Medulla oblongata (tissue), 1 donor: ENCODE data around the gene KCTD3.

Experiments
- DNase-seq: peaks from one replicate; pipeline ENCODE4 v3.0.0-alpha.2; 2015; ENCODE audit errors: extremely low spot score

KCTD3 gene

DNA sequence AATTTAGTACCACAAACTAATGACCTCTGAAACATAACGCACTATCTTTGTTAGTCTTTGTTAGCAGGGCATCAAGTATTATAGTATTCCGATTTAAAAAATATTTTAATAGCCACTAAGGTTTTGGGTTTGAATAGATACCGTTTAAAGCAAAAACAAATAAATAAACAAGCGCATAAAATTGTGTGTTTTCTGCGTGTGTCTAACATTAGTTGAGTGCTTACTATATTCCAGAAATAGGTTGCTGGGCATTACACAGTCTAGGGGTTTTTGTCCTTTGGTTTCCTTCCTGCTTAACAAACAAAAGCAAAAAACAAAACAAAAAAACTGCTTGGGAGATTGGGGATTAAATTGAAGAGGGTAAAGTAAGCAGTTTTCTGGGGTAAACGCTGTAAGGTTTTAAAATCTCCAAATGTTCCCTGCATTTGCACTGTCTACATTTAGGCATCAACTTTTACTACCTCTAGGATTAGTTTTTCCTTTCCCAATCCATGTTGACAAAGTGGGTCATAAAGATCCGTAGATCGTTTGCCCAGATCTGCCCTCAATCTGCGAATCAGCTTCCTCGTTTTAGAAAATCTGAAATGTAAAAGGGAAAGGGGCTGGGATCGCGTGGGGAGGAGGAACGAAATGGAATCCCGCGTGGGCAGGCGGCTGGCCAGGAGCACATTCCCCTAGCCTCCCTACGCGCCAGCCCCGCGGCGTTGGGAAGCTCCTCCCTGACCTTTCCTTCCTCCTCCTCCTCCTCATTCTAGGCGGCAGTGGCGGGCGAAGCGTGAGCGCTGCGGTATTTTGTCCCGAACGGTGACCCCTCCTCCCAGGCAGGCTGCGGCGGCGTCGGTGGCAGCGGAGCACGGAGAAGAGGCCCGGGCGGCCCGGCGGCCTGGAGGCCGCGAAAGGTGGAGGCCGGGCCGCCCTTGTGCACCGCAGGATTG lies at the start of gene KCTD3:
Gene KCTD3 (plus strand): TSS at position 749 of the 935 bp plus-strand sequence. CDS start 382 bp downstream, outside the sequence.
- DNase-seq = peak; percentile 79

DNA sequence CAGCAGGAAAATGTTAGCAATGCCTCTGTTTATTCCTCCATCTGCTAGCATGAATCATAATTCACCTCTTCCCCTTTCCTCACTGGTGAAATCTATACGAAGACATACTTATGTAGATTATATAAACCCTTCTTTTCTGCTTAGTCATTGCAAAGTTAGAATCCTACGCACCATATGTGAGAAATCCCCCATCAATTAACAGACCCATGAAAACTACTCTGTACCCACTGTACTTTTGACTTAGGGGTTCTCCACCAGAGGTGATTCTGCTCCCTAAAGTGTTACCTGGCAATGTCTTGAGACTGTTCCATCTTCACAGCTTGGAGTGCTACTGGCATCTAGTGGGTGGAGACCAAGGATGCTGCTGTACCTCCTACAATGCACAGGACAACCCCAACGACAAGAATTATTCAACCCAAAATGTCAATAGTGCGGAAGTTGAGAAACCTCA lies 49.6 kb upstream of the KCTD3 start:
- DNase-seq = no peak

DNA sequence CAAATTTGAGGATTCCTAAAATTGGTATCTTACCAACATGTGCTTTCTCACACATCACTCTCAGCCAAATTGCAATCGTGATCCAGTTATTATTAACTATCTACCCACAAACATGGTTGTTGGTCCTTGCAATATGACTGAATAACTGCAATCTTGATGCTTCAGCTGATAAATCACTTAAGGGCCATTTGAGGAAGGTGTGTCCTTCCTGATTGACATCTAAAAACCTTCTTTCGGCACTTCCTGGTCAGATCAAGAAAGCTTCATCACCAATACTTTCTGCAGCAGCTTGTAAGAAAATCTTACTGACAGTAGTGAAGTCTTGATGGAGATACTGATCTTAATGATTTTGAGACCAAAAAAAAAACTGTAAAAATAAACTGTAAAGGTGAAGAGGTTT lies 48.5 kb upstream of the KCTD3 start:
- no peak for DNase-seq

DNA sequence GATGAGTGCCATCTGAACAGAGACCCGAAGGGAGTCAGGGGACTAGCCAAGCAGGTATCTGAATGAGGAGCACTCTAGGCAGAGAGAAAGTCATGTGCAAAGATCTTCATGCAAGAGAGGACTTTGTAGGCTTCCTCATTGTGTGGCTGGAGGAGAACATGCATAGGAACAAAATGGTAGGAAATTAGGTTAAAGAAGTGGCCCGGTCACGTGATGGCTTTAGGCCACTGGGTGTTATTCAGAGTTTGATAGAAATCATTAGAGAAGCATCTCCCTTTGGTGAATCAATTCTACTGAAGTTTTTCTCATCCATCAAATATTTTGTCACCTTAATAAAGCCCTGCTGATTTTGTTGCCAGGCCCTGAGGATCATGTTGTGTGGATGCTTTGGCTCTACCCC lies 45.8 kb upstream of the KCTD3 start:
- no peak for DNase-seq

DNA sequence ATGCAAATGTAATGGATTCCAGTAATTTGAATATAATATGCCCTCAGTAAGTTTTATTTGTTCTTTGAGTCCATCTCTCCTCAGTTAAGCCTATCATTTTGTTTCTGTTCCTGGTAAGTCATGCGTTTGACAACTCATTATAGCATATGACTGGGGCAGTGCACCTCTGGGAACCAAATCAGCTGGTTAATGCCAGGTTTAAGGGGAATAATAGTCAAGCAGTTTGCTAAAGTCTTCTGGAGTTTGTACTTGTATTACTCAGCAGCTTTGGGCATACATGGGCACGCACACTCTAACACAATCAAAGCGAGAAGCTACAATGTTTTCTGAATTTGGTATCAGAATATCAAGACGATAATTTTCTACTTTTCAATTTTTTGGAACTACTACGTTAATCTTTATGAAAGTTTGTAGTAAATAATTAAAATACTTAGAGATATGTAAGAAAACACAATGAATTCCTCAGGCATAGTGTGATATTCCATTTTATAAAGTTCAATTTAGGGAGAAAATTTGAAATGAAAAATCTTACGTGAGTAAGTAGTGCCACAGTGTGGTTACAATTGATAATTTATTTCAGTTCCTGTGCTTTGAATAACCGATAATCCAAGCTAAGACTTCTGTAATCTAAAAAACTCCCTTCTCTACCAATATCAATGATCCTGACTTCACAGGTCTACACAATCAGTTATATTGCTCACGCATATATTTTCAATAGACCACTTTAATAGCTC lies 43.8 kb upstream of the KCTD3 start:
- DNase-seq = no peak

DNA sequence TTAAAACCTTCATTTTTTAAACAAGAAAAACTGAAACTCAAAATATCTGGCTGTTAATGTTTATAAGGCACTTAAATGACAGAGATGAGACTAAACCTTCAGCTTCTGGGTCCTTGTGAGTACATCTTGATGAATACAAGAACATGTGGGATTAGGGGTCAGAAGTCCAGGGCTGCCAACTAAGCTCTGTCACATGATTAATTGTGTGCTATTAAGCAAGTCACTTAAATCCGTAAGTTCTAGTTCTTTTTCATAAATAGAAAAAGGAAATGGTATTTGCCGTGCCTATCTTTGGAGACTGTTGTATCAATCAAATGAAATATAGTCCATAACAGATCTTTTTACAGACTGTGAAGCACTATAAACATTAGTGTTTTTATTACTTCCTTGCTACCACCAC lies 43.2 kb upstream of the KCTD3 start:
- DNase-seq = no peak

DNA sequence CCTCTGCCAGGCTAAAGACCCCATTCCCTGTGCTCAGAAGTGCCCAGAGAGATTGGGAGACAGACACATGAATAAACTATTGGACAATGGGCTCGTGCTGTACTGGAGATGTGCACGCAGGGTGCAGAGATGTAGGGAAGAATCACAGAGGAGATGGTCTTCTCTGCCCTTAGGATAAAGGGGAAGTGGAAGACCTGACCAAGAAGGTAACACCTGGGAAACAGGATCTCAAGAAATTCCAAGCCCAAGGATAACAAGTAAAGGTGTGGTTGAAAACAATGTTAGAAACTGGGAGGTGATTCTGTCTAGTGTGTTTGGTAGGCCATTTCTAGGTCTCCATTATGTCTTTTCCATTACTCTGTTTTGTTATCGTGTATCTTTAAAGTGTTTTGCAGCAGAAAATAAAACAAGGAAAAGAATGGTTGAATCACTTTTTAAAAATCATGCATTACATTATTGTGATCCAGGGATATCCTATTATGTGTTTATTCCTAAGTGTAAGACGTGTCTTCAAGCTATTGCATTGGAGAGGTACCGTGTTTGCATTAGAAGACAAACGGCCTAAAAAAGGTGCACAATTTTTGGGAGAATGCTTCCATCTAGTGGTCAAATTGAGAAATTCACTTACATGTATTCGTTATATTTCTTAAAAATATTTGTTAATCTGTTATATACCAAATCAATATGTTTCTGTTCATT lies 40.8 kb upstream of the KCTD3 start:
- DNase-seq = peak; percentile 66

DNA sequence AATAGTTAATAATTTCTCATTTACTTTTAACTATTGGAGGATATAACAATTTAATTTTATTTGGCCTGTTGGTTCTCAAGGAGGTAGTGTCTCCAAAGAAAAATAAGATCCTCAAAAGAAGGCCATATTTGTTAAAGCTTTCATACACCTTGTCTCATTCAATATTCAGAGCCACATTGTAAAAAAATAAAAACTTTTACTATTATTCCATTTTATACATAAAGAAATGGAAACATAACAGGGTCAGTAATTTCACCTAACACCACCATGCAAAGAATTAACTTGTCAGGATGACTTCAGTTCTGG lies 40.3 kb upstream of the KCTD3 start:
- DNase-seq = no peak

DNA sequence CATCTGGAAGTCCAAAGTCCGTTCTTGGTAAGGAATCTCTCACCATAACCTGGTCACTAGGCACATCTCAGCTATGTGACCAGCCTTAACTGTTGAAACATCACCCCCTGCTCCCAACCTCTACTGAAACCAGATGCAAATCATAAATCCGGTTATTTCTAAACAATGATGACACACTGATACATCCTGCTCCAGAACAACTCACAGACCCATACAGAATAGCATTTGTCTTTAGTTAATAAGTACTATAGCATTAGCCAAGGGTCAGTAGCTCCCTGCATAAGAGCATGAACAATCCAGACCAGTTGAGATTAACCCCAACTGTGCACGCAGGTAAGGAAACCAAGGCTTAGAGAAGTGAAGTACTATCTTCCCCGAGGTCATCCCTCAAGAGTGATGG lies 38.0 kb upstream of the KCTD3 start:
- no peak for DNase-seq

DNA sequence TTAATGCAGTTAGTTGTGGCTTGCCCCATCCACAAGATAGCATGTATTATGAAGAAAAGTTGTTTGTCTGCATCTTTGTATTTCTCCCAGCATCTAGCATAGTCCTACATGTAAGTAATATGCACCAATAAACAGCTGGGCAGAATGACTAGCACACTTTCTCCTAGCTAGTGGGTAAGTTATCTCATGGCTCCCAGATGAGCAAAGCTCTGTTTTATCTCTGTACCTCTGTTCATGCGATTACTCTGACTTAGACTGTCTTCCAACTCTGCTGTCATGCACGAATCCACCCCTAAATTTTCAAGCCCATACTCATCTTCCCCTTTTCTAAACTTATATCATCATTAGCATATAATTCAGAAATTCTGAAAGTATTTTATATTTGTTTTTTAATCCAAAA lies 37.5 kb upstream of the KCTD3 start:
- no peak for DNase-seq

DNA sequence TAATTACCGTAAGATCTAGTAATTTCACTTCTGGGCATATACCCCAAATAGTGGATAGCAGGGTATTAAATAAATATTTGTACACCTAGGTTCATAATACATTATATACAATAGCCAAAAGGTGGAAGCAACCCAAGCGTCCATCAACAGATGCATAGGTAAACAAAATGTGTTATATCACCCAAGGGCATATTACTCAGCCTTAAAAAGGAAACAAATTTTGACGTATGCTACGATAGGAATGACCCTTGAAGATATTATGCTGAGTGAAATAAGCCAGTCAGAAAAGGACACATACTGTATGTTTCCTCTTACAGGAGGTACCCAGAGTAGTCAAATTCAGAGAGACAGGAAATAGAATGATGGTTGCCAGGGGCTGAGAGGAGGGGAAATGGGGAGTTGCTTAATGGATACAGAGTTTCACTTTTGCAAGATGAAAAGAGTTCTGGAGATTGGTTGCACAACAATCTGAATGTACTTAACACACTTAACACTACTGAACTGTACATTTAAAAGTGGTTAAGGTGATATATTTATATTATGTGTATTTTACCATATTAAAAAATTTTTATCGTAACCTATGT lies 36.6 kb upstream of the KCTD3 start:
- no peak for DNase-seq

DNA sequence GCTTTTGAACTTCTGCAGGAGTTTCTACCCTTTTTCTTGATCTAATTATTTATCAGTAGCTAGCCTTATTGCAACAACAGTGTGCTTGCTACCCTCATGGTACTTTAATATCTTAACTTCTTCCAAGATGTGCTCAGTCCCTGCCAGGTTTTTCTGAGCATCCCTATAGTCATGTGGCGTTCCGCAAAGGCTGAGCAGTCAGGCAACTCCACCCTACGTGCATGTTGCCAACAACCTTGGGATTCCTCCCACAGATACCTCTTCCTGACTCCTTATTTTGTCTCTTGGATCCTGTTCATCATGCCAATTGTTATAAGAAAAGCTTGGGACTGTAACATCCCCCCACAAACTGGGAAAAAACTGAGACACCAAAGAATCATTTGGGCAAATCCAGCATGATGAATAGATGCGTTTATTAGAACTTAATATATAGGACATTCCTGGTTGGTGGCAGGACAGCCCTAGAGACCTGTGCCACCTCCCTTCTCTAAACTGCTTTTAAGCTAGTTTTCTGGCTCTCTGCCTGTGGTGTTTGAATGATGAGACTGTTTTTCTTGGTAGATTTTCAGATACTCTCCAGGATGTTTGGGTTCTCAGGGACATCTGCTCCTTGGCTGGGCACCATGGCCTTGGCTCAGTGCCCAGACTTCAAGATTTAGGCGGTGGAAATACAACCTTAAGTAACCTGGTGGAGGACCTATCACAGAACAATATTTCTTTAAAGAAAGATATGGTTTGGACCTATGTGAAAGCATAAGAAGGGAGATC lies 27.1 kb upstream of the KCTD3 start:
- no peak for DNase-seq

DNA sequence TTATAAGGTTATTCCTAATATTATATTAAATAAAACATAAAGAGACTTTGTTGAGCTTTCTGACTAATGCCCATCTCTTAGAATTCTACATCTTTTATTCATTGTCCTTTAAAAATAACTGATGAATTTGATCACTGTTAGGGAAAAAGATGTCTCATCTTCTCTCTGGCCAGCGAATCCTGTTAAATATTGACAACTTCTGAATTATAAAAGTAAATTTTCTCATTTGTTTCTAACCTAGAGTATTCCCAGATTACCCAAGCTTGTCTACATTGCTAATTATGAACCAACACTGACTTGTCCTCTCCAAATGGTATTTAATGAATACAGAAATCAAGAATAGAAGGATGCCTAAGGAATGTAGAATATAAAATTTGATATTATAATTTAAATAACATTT lies 24.8 kb upstream of the KCTD3 start:
- no peak for DNase-seq

DNA sequence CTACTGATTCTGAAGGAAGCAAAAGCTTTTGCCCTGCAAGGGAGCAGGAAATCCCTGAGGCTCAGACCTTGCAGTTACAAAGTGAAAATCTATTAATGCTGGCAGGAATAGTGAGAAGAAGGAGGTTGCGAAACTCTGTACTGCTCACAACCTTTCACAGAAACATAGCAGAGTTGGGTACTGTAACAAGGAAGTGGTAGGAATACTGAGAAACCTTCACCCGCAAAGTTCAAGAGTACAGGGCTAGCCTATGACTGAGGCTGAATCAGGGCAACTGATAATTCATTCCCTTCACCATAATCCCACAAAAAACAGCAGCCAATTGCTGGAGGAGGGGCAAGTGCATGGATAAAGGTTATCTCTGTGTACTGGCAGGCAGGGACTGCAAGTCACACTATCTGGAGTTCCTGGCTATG lies 23.9 kb upstream of the KCTD3 start:
- no peak for DNase-seq

DNA sequence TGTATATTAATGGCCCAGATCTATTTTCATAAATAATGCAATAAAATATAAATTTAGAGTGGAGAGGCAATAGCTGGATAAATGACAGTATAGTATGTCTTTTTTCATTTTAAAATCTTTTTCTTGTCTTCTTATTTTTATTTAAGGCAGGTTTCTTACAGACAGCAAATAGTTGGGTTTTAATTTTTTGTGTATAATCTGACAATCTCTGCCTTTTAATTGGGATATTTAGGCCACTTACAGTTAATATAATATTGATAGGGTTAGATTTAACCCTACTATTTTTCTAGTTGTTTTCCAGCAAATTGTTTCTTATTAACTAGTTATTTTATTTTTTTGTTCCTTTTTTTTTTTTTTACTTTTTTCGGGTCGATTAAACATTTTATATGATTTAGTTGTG lies 23.3 kb upstream of the KCTD3 start:
- no peak for DNase-seq

DNA sequence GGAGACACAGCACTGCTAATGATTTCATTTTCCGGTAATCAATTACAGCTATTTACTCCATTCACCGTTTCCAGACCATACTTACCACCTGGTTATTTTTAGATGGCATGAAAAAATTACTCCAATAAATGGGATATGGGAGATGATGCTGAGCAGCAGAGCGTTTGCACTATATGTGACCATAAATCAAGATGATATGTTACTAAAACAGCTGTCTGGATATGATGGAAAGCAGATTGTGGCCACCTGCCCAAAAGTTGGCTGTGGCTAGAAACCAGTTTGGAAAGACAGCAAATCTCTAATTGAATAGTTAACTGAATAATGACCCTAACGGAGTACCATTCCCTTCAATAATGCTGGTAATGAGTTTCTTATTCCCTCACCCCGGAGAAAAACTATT lies 22.5 kb upstream of the KCTD3 start:
- no peak for DNase-seq

DNA sequence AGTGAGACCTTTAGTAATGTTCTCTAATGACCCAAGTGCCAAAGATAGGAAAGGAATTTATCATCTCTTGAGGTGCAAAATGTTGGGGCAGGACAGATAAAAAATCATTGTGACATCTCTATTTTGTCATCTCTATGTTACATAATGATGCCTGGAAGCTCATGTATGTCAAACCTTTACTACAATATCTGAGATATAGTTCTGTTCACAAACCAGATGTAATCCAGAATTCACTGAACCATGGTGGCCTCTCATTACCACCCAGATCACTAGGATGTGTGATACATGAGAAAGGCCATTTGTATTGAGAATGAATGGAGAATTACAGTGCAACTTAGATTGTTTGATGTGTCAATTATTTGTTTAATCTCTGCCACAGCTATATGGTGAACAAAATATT lies 22.0 kb upstream of the KCTD3 start:
- DNase-seq = no peak

DNA sequence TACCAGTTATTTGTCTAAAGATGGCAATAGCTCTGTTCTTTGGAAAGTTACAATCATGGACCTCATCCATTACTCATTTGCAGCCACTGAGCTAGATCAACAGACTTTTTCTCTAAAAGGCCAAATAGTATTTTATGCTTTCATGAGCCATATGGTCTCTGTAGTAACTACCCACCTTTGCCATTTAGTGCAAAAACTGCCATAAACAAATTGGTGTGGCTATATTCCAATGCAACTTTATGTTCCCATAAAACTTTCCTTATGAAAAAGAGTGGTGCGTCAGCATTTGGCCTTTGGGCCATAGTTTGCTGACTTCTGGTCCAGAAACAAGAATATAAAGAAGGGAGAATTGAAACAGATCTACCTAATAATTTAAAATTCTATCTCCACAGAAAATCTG lies 20.1 kb upstream of the KCTD3 start:
- DNase-seq = no peak

DNA sequence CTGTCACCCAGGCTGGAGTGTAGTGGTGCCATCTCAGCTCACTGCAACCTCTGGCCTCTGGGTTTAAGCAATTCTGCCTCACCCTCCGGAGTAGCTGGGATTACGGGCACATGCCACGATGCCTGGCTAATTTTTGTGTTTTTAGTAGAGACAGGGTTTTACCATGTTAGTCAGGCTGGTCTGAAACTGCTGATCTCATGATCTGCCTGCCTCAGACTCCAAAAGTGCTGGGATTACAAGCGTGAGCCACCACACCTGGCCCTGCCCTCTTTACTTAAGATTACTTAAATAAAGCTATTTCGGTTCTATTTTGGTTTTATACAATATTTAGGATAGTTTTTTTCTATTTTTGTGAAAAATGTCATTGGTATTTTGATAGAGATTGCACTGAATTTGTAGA lies 15.3 kb upstream of the KCTD3 start:
- DNase-seq = no peak

DNA sequence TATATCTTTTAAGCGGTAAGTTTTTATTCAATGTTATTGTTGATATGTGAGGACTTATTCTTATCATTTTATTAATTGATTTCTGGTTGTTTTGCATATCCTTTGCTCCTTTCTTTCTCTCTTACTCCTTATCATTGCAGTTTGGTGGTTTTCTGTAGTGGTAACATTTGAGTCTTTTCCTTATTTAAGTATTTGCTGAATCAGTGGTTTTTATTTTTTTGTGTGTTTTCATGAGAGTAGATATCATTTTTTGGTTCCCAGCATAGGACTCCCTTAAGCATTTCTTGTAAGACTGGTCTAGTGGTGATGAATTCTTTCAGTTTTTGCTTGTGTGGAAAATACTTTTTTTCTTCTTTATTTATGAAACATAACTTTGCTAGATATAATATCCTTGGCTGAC lies 12.2 kb upstream of the KCTD3 start:
- no peak for DNase-seq

DNA sequence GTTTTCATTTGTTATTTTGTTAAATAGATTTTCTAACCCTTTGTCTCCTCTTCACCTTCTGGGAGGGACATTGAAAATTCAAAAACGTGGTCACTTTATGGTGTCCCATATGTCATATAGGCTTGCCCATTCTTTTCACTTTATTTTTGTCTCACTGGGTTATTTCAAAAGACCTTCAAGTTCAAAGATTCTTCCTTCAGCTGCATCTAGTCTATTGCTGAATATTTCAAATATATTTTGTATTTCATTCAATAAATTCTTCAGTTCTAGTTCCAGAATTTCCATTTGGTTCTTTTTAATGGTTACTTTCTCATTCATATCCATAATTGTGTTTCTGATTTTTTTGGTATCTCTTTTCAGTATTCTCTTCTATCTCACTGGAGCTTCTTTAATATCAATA lies 11.6 kb upstream of the KCTD3 start:
- no peak for DNase-seq
